Measurements from ENCODE around the gene KIAA2012.

The KIAA2012 gene

DNA sequence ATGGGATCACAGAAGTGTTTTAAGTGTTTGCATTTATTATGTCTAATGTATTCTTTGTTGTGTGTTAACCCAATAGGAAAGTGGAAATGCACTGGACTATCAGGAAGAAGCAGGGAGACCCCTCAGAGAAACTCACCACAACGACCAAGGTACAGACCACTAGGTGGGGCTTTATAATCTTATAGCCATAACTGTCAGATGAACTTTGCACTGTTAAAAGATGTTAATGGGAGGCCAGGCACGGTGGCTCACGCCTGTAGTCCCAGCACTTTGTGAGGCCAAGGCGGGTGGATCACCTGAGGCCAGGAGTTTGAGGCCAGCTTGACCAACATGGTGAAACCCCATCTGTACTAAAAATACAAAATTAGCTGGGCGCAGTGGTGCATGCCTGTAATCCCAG, 92.2 kb downstream of the KIAA2012 start:
- no peak for TF ChIP-seq CTCF (conservative IDR thresholded peaks at IDR 0.05; ENCODE audit: low read depth)
- H3K27ac ChIP-seq = no peak overlapping the region
- ChIA-PET CTCF (interaction anchor here (0.7 kb wide), 1 partner anchor 31 kb away, joined by 3 read pairs; no protein-coding TSS in a partner anchor), POLR2A (ENCODE audit: low non-redundant PET) (no interaction called here)
- DNase-seq (ENCODE audit: low spot score) = no peak

GRCh38 chr2:202165945-202166344, 92.9 kb downstream of the KIAA2012 start:
- H3K27ac ChIP-seq = no peak overlapping the region
- DNase-seq (ENCODE audit: low spot score) = no peak
- ChIA-PET CTCF (no interaction called here), POLR2A (ENCODE audit: low non-redundant PET) (no interaction called here)
- TF ChIP-seq CTCF (conservative IDR thresholded peaks at IDR 0.05; ENCODE audit: low read depth) = no peak

DNA sequence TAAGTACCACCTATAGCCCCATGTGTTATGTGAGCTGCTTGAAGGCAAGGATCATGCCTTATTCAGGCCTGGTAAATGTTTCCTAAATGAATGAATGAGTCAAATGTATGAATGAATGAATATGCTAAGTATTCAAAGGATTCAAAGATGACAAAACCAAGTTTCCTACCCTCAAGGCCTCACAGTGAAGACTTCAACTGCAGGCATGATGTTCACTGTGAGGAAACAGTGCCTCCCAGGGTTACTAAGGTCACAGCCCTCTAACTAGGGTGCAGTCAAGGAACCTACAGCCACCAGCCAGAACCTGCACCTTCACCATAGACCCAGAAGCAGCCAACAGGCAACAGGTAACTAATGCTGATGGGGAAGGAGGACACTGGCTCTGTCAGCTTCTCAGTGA, 96.1 kb downstream of the KIAA2012 start:
- H3K27ac ChIP-seq = no peak overlapping the region
- ChIA-PET POLR2A (ENCODE audit: low non-redundant PET) (no interaction called here), CTCF (interaction anchor here (0.6 to 0.9 kb wide), 3 partner anchors 10 to 375 kb away, joined by 3 to 4 read pairs (median 3); no protein-coding TSS in a partner anchor)
- TF ChIP-seq CTCF (conservative IDR thresholded peaks at IDR 0.05; ENCODE audit: low read depth) = no peak
- DNase-seq (ENCODE audit: low spot score) = no peak

- H3K27ac ChIP-seq = no peak overlapping the region
- DNase-seq (ENCODE audit: low spot score) = no peak
- no peak for TF ChIP-seq CTCF (conservative IDR thresholded peaks at IDR 0.05; ENCODE audit: low read depth)
- ChIA-PET CTCF (interaction anchor here (0.6 to 0.9 kb wide), 3 partner anchors 9 to 376 kb away, joined by 3 to 4 read pairs (median 3); no protein-coding TSS in a partner anchor), POLR2A (ENCODE audit: low non-redundant PET) (no interaction called here)
Measured at GRCh38 chr2:202169832-202170424, 96.9 kb downstream of the KIAA2012 start.

- no peak for TF ChIP-seq CTCF (conservative IDR thresholded peaks at IDR 0.05; ENCODE audit: low read depth)
- POLR2A ChIA-PET (ENCODE audit: low non-redundant PET) = no interaction called here
- no peak overlapping the region for H3K27ac ChIP-seq
- CTCF ChIA-PET = interaction anchor here (0.6 to 0.7 kb wide), 3 partner anchors 112 to 505 kb away, joined by 3 read pairs; no protein-coding TSS in a partner anchor
- no peak for DNase-seq (ENCODE audit: low spot score)
Measured at GRCh38 chr2:202171241-202171825, 98.3 kb downstream of the KIAA2012 start.

- no peak for DNase-seq (ENCODE audit: low spot score)
- no peak overlapping the region for H3K27ac ChIP-seq
- TF ChIP-seq CTCF (conservative IDR thresholded peaks at IDR 0.05; ENCODE audit: low read depth) = no peak
- POLR2A ChIA-PET (ENCODE audit: low non-redundant PET) = no interaction called here
- CTCF ChIA-PET = interaction anchor here (0.5 kb wide), 1 partner anchor 285 kb away, joined by 3 read pairs; no protein-coding TSS in a partner anchor
Measured at GRCh38 chr2:202172439-202173211, 99.6 kb downstream of the KIAA2012 start.

Measured in RWPE1 (cell line).